ENCODE results near the gene MYO5A. TPM values are rescaled to one million over a fixed set of nuclear protein-coding genes. Genes with fewer than 3 reads are reported as not detected.

The MYO5A gene
- total and polyA plus RNA-seq, 2 donors (not counting 3 experiments of a cell fraction or from before 2014, with no cell fraction given), result 31.9 to 91.9 TPM

- H4K20me1 ChIP-seq (replicated peaks; ENCODE audit: control insufficient read depth, extremely low read depth, insufficient read depth, low read length), result no peaks in the 10 kb centered on the region
- no peak for TF ChIP-seq POLR2A (IDR thresholded peaks at IDR 0.05; ENCODE audit: low read depth, low read length)
- no peak for TF ChIP-seq FOS (IDR thresholded peaks at IDR 0.05; ENCODE audit: borderline replicate concordance, insufficient read depth, low read length)
- no peak for TF ChIP-seq CTCF (IDR thresholded peaks at IDR 0.05; ENCODE audit: extremely low read depth in 1 of 2, insufficient read depth in 1 of 2, low read depth in 1 of 2, low read length in 2 of 2)
- no peak for TF ChIP-seq MAX (IDR thresholded peaks at IDR 0.05; ENCODE audit: insufficient read depth, insufficient read length)
- no peaks in the 10 kb centered on the region for H3K27me3 ChIP-seq (ENCODE audit: control insufficient read depth in 2 of 2, insufficient read depth in 2 of 2, low read length in 2 of 2)
- intact Hi-C loops (cut with micrococcal nuclease), result no loop called here
- FAIRE-seq, result no peak
- CTCF ChIA-PET, result interaction anchor here (0.8 to 2.2 kb wide), 13 partner anchors 8 to 475 kb away, joined by 3 to 14 read pairs (median 5); partner anchors contain the start of gene MYO5C
- POLR2A ChIA-PET, result interaction anchor here (0.6 to 1.4 kb wide), 2 partner anchors 34 to 45 kb away, joined by 3 to 14 read pairs; partner anchors contain the start of gene MYO5C
- dilution Hi-C loops (cut with MboI; ENCODE audit: extremely low pct_ligation_motif_present, low sequenced_read_pairs), result no loop called here
- BruUV-seq (replicated peaks), result no TSS peak
- H3K9ac ChIP-seq (replicated peaks; ENCODE audit: extremely low read depth, insufficient read depth, low read length), result no peak overlapping the region
- no peak overlapping the region for H3K27ac ChIP-seq (ENCODE audit: insufficient read depth, low read depth, low read length)
- H2AFZ ChIP-seq (ENCODE audit: low read depth, low read length), result no peak overlapping the region
- no peaks in the 10 kb centered on the region for H3K9me1 ChIP-seq (replicated peaks; ENCODE audit: control insufficient read depth, extremely low read depth, insufficient read depth, low read length)
- DNase-seq (ENCODE audit: low read depth, low spot score), result no peak
- no peak overlapping the region for H3K4me2 ChIP-seq (ENCODE audit: insufficient read depth, low read length)
- no peaks in the 10 kb centered on the region for H3K36me3 ChIP-seq (ENCODE audit: control insufficient read depth in 2 of 2, extremely low read depth in 1 of 2, insufficient read depth in 2 of 2, low read length in 2 of 2)
- H3K4me1 ChIP-seq (ENCODE audit: control insufficient read depth, extremely low read depth, insufficient read depth, low read length), result peaks cover 20% of the 10 kb centered on the region
- no peaks in the 10 kb centered on the region for H3K79me2 ChIP-seq (ENCODE audit: control insufficient read depth, insufficient read depth, low read length)
- H3K4me3 ChIP-seq (replicated peaks in 1 of 3; ENCODE audit: insufficient read depth in 1 of 3, low read depth in 1 of 3, low read length in 3 of 3), result no peak overlapping the region
- no peaks in the 10 kb centered on the region for H3K9me3 ChIP-seq (replicated peaks; ENCODE audit: control insufficient read depth, insufficient read depth, low read length)
These were observed 267.7 kb downstream of the MYO5A start for GRCh38 chr15:52261026-52261425.

GRCh38 chr15:52259503-52259902 is 269.2 kb downstream of the MYO5A start:
- Histone ChIP-seq H3K9ac (replicated peaks; ENCODE audit: extremely low read depth, insufficient read depth, low read length) (no peak overlapping the region), H2AFZ (ENCODE audit: low read depth, low read length) (no peak overlapping the region), H3K4me1 (ENCODE audit: control insufficient read depth, extremely low read depth, insufficient read depth, low read length) (peaks cover 29% of the 10 kb centered on the region), H3K27ac (ENCODE audit: insufficient read depth, low read depth, low read length) (no peak overlapping the region), H3K9me3 (replicated peaks; ENCODE audit: control insufficient read depth, insufficient read depth, low read length) (no peaks in the 10 kb centered on the region), H3K4me3 (replicated peaks in 1 of 3; ENCODE audit: insufficient read depth in 1 of 3, low read depth in 1 of 3, low read length in 3 of 3) (no peak overlapping the region), H3K4me2 (ENCODE audit: insufficient read depth, low read length) (no peak overlapping the region), H3K27me3 (ENCODE audit: control insufficient read depth in 2 of 2, insufficient read depth in 2 of 2, low read length in 2 of 2) (no peaks in the 10 kb centered on the region), H4K20me1 (replicated peaks; ENCODE audit: control insufficient read depth, extremely low read depth, insufficient read depth, low read length) (no peaks in the 10 kb centered on the region), H3K36me3 (ENCODE audit: control insufficient read depth in 2 of 2, extremely low read depth in 1 of 2, insufficient read depth in 2 of 2, low read length in 2 of 2) (no peaks in the 10 kb centered on the region), H3K79me2 (ENCODE audit: control insufficient read depth, insufficient read depth, low read length) (no peaks in the 10 kb centered on the region), H3K9me1 (replicated peaks; ENCODE audit: control insufficient read depth, extremely low read depth, insufficient read depth, low read length) (no peaks in the 10 kb centered on the region)
- intact Hi-C loops (cut with micrococcal nuclease) (loop anchor here (5.0 to 10.0 kb wide), 2 partner anchors 158 to 235 kb away; no protein-coding TSS in a partner anchor), dilution Hi-C loops (cut with MboI; ENCODE audit: extremely low pct_ligation_motif_present, low sequenced_read_pairs) (no loop called here)
- DNase-seq (ENCODE audit: low read depth, low spot score) (no peak), FAIRE-seq (no peak)
- BruUV-seq (replicated peaks), result no TSS peak
- ChIA-PET CTCF (interaction anchor here (1.5 to 6.1 kb wide), 4 partner anchors 9 to 475 kb away, joined by 5 to 133 read pairs (median 8); no protein-coding TSS in a partner anchor), POLR2A (no interaction called here)
- no peak for TF ChIP-seq CTCF (IDR thresholded peaks at IDR 0.05; ENCODE audit: extremely low read depth in 1 of 2, insufficient read depth in 1 of 2, low read depth in 1 of 2, low read length in 2 of 2)
- no peak for TF ChIP-seq GATA2 (IDR thresholded peaks at IDR 0.05; ENCODE audit: insufficient read depth, insufficient read length, low read depth, low read length)
- TF ChIP-seq JUN (IDR thresholded peaks at IDR 0.05; ENCODE audit: borderline replicate concordance, insufficient read depth, insufficient read length, low read depth), result no peak
- TF ChIP-seq MYC (IDR thresholded peaks at IDR 0.05; ENCODE audit: low read depth, low read length), result no peak
- TF ChIP-seq POLR2AphosphoS5 (IDR thresholded peaks at IDR 0.05; ENCODE audit: insufficient read depth, low read depth, low read length), result no peak
- TF ChIP-seq POLR2A (IDR thresholded peaks at IDR 0.05; ENCODE audit: low read depth, low read length), result no peak
- TF ChIP-seq FOS (IDR thresholded peaks at IDR 0.05; ENCODE audit: borderline replicate concordance, insufficient read depth, low read length), result no peak

Data from endothelial cell of umbilical vein (primary cell).